HTERT RPE-1 (cell line): Measurements from ENCODE around the gene ZNF90.
"Not testable (repeated sequence)": the region's sequence is repeated elsewhere in the genome, so short reads cannot be mapped to it uniquely, and the experiment has no call there.

Experiments used
- in situ Hi-C: fragments of 300-500 bp; cut with MboI; formaldehyde crosslinking; loops from 4 replicates; pipeline ENCODE4 v1.14.3; 2020; ENCODE audit warnings: low sequenced_read_pairs

ZNF90 gene

DNA sequence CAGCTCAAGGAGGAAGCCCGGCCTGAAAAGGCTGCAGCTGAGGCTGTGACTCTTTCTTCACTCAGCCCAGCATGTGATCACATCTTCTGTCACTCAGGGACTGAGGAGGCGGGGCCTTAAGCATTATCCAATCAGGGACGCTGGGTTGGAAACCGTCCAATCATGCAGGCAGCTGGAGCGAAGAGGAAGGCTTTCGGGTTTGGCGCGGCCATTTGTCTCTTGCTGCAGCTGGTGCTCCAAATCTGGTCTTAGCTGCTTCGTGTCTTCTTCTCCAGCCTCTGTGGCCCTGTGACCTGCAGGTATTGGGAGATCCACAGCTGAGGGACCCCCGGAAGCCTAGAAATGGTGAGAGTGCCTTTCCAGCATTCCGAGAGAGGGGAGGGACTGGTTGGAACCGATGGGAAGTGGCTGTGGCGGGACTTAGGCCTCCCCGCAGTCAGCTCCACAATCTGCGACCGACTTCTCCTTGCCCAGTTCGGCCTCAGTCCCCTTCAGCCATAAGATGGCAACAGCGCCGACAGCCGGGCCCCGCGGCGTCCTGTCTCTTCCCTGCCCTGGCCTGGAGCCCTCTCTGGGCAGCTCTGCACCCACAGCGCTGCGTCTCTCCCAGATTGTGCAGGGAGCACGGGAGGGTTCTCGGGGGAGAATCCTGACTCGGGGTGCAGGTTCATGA, at the start of gene ZNF90:
Gene ZNF90 (plus strand): TSS at position 210 of the 673 bp plus-strand sequence. CDS start 133 bp downstream, at position 343.
- in situ Hi-C loops, result no loop called here

DNA sequence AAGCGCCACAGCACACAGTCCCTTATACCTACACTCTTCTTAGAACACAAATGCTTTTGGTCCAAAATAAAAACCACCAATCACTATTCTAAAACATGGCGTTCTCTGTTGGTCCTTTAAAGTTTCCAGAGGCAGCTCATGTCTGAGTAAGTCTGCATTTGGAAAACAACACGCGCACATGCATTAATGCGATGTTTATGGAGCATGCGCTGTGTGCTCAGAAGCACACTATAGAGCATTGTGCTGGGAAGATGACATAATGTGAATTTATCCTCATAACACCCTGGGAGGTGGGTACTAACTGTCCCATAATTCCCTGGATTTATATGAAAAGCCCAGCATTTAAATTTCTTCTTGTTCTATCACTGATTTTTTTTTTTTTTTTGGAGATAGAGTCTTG, 49.2 kb upstream of the ZNF90 start:
- in situ Hi-C loops, result no loop called here

DNA sequence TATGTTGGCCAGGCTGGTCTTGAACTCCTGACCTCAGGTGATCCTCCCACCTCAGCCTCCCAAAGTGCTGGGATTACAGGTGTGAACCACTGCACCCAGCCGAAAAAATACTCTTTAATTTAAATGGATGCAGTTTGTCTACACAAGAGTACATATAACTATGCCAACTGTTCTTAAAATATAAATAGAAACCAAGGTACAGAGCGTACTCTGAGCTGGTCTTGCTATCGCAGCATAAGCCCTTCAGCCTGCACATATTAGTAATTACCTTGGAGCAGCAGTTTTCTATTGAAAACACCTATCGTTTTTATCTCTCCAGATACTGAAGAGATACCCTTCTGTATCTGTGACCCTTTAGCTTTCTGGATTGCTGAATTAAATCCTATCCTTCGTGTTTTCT, 41.9 kb upstream of the ZNF90 start:
- in situ Hi-C loops, result no loop called here

DNA sequence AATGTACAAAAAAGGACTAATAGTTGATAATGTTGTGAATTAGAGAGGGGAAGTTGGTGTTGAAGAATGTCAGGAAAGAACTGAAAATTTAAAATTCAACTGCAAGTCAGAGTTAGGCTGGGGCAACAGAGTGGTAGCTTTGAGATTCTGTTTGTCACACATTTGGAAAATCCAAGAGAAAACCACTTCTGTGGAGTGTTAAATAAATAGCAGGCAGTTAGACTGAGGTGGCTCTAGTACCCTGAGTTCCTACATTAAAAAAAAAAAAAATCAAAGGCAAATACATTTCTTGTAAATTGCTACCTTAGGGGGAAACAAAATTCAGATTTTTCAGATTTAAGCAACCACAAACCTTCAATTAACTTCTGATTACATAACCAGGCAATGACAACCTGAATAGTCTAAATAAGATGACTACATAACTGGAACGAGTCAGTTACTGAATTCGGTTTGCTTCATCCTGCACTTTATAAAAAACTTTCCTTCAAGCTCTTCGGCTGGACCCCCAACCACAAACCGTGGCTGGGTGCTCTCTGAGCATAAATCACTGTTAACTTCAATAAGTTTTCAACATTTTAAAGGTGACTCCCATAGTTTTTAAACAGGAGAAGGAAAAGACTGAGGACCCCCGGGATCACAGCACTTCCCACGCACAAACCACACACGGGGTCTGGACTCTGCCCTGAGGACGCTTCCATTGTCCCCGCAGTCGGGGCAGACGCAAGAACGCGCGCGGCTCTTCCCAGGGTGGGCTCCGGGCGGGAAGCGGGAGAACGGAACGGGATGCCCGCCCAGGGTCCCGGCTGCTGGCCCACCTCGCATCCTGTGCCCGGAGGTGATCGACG, 39.2 kb upstream of the ZNF90 start:
- in situ Hi-C loops, result no loop called here

DNA sequence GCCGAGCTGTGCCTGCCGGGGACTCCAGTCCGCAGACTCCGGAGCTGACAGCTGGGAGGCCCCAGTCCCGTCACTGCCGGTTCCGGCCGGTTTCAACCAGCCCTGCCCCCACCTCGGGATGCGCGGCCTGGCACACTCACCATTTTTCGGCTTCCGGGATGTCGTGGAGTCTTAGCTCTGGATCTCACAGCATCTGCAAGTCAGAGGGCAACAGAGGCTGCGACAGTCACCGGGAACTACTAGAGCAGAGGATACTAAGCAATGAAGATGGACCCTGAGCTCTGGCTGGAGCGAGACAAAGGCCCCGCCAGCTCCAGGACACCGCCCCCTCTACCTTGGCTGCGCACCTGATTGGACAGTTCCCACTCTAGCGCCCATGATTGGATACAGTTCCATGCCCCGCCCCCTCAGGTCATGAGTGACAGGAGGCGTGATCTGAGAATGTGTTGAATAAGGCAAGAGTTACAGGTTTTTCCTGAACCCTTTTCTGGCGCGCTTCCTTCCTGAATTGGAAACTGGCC, 38.5 kb upstream of the ZNF90 start, which contains the start of gene ZNF682:
Gene ZNF682 (minus strand): TSS at position 303 of the 521 bp plus-strand sequence. CDS start 160 bp downstream, at position 143.
- in situ Hi-C loops, result no loop called here

GRCh38 chr19:20044663-20045062, 33.1 kb upstream of the ZNF90 start:
- in situ Hi-C loops, result no loop called here

- in situ Hi-C loops, result not testable (repeated sequence)
Measured at GRCh38 chr19:20045742-20046141, 32.1 kb upstream of the ZNF90 start.

- in situ Hi-C loops, result no loop called here
Measured at GRCh38 chr19:20051841-20052768, 25.7 kb upstream of the ZNF90 start.

- in situ Hi-C loops, result not testable (repeated sequence)
Measured at GRCh38 chr19:20058738-20059137, 19.1 kb upstream of the ZNF90 start.

DNA sequence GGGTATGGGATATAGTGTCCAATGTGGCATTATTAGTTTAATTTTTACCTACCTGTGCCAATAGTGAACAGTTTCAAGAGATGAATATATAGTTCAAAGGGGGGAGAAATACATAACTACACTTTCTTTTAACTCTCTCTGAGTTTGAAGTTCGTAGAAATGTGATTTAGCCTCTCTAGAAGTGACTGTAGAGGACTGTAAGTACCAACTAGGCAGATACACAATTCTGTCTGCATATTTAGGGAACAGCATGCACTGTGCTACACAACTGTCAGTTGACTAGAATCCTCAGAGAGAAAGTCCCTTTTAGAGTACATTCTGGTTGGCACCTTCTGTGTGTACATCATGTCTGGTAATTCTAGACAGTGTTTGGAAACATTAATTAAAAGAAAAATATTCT, 17.5 kb upstream of the ZNF90 start:
- in situ Hi-C loops, result no loop called here

GRCh38 chr19:20066861-20067260, 10.9 kb upstream of the ZNF90 start:
- in situ Hi-C loops, result no loop called here

DNA sequence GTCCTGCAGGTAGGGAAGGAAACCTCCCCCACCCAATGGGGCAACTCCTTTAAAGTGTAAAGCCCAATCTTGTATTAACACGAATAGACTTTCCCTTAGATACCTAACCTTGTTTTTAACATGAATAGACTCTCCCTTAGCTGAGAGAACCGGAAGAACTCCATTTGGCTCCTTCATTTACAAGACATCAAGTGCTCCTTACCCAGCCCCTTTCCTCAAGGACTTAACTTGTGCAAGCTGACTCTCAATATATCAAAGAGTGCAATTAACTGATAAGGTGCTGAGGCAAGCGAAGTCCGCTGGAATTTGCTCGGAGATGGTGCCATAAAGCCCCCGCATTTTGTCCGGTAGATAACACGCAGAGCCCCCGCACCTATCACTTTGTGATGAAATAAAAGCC, 9.9 kb upstream of the ZNF90 start:
- in situ Hi-C loops, result no loop called here

- in situ Hi-C loops, result not testable (repeated sequence)
Measured at GRCh38 chr19:20068559-20068958, 9.2 kb upstream of the ZNF90 start.

- in situ Hi-C loops, result no loop called here
Measured at GRCh38 chr19:20070691-20071090, 7.1 kb upstream of the ZNF90 start.

DNA sequence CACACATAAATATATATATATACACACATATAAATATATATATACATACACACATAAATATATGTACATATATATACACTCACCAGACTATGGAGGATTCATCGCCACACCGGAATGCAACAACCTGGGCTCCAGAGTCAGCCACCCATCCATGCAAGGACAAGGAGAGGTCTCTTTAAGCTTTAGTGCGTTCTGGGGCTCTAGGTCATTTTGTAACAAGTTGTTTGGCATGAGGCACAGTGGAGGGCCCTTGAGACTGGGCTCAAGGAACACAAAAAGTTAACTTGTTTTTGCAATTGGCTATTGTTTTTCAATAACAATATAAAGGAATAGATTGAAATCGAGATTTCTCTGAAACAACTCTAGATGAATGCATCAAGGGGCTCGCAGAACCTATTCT, 4.9 kb upstream of the ZNF90 start:
- in situ Hi-C loops, result no loop called here

- in situ Hi-C loops, result no loop called here
Measured at GRCh38 chr19:20078581-20079031, 806 bp downstream of the ZNF90 start.

- in situ Hi-C loops, result no loop called here
Measured at GRCh38 chr19:20079476-20079875, 1.7 kb downstream of the ZNF90 start.

DNA sequence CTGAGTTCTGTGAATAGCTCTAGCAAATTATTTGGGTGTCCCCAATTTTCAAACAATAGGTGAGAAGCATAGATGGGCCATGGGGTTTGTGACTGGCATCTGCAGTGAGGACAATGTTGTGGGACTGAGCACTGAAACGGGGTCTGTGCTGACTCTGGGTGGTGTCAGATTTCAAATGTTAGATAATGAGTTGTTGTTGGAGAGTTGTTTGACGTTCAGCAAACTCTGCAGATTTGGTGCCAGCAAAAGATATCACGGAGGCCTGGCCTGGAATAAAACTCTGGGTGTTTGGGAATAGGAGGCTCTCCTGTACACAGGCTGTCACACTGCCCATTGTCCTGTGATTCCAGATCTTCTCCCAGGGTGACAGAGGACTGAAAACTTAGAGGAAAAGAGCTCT, 2.9 kb downstream of the ZNF90 start:
- in situ Hi-C loops, result no loop called here

GRCh38 chr19:20082232-20082833, 4.5 kb downstream of the ZNF90 start:
- in situ Hi-C loops, result not testable (repeated sequence)

GRCh38 chr19:20082876-20083275, 5.1 kb downstream of the ZNF90 start:
- in situ Hi-C loops, result not testable (repeated sequence)
